Measurements from ENCODE around the gene KHDRBS1. TPM values are rescaled to one million over a fixed set of nuclear protein-coding genes. Genes with fewer than 3 reads are reported as not detected.

Gene KHDRBS1
- total RNA-seq, 1 donor from 2014 or later = 79.5 TPM

DNA sequence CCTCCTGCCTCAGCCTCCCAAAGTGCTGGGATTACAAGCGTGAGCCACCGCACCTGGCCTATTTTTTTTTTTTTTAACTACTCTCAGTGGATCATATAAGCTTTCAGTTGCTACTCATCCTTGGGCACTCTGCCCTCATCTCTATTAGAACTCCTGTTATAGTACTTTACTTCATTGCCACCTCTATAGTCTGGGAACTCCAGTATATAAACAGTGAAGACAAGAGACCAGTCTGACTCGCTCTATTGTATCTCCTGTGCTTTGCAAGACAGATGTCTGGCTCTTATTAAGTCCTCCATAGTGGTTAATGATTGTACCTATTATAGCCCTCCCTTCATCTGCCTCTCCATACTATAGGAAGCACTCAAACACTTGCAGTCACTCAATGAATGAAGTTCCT, 15.1 kb downstream of the KHDRBS1 start:
- no peak overlapping the region for H3K4me3 ChIP-seq
- no peaks in the 10 kb centered on the region for H3K27me3 ChIP-seq (ENCODE audit: low read depth)
- H3K36me3 ChIP-seq = peaks cover 45% of the 10 kb centered on the region
- no peak overlapping the region for H3K27ac ChIP-seq
- TF ChIP-seq, protein P1, sequence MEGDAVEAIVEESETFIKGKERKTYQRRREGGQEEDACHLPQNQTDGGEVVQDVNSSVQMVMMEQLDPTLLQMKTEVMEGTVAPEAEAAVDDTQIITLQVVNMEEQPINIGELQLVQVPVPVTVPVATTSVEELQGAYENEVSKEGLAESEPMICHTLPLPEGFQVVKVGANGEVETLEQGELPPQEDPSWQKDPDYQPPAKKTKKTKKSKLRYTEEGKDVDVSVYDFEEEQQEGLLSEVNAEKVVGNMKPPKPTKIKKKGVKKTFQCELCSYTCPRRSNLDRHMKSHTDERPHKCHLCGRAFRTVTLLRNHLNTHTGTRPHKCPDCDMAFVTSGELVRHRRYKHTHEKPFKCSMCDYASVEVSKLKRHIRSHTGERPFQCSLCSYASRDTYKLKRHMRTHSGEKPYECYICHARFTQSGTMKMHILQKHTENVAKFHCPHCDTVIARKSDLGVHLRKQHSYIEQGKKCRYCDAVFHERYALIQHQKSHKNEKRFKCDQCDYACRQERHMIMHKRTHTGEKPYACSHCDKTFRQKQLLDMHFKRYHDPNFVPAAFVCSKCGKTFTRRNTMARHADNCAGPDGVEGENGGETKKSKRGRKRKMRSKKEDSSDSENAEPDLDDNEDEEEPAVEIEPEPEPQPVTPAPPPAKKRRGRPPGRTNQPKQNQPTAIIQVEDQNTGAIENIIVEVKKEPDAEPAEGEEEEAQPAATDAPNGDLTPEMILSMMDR (IDR thresholded peaks at IDR 0.05) = no peak
- H3K4me1 ChIP-seq = peaks cover 7% of the 10 kb centered on the region
- ATAC-seq (no peak), DNase-seq (no peak)
- no peaks in the 10 kb centered on the region for H3K9me3 ChIP-seq
- intact Hi-C loops (cut with DNase I) = no loop called here

DNA sequence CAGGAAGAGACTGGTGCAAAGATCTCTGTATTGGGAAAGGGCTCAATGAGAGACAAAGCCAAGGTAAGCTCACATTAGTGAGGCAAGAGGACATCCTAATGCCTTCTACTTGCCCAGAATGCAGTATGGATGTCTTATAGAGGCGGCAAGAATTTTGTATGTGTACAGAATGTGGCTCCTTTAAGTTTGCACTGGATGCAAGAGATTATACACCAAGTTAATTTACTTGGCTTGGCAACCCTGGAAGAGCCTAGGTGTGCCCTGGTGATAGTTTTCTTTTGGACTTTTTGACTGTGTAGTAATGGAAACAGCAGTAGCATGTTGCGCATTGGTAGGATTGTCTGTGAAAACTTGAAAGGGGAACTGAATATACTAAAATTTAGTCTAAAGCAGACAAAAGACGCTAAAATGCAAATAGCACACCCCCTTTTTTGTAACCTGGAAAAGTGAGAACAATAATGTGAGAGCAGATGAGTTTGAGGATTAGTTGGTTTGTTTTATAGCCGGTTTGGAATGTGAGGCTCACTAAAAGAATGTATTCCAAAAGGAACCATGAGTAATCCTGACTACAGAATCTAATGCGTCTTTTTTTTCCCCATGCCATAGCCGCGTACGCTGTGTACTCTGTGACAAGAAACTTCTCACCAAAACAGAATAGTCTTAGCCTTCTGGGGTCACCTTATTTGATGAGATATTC, 18.1 kb downstream of the KHDRBS1 start:
- Histone ChIP-seq H3K36me3 (peaks cover 66% of the 10 kb centered on the region), H3K27me3 (ENCODE audit: low read depth) (no peaks in the 10 kb centered on the region), H3K4me1 (no peaks in the 10 kb centered on the region), H3K27ac (no peak overlapping the region), H3K9me3 (no peaks in the 10 kb centered on the region), H3K4me3 (no peak overlapping the region)
- TF ChIP-seq, protein P1 (IDR thresholded peaks at IDR 0.05) = no peak
- no peak for DNase-seq
- intact Hi-C loops (cut with DNase I) = no loop called here
- ATAC-seq = no peak

DNA sequence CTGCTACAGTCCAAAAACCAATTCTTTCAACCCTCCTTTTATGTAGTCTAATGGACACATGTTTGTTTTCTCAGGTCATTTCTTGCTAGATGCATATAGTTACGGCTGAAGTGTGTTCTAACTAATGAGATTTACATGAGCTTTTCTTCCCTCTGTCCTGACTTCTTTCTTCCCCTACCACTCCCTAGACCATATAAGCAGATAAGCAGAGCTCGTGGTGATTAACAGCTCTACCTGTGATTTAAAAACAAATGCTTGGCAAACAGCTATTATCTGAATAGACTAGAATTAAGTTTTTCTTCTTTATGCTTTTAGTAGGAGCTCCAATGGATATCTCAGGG, 18.6 kb downstream of the KHDRBS1 start:
- no peaks in the 10 kb centered on the region for H3K9me3 ChIP-seq
- no peak overlapping the region for H3K4me3 ChIP-seq
- H3K4me1 ChIP-seq = no peaks in the 10 kb centered on the region
- ATAC-seq = no peak
- TF ChIP-seq, protein P1 (IDR thresholded peaks at IDR 0.05) = no peak
- no peak overlapping the region for H3K27ac ChIP-seq
- no peaks in the 10 kb centered on the region for H3K27me3 ChIP-seq (ENCODE audit: low read depth)
- H3K36me3 ChIP-seq = peaks cover 66% of the 10 kb centered on the region
- DNase-seq = no peak
- intact Hi-C loops (cut with DNase I) = no loop called here

DNA sequence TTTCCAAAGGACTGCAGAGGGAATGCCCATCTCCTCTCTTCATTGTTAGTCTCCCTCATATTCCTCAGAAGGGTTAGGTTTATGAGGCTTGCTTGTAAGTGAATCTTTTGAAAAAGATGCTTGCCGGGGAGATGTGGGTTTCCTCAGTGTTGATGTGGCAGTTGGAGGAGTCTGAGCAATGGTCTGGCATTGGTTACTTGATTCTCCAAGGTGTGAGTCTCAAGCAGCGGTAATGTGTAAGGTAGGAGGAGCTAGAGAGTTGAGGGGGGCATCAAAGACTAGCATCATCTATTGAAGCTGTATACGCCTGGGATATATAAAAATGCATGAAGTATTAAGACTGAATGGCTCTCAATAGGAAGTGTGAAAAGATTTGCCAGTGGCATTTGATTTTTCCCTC, 21.5 kb downstream of the KHDRBS1 start:
- no peak overlapping the region for H3K4me3 ChIP-seq
- no peak overlapping the region for H3K27ac ChIP-seq
- intact Hi-C loops (cut with DNase I) = no loop called here
- H3K9me3 ChIP-seq = no peaks in the 10 kb centered on the region
- TF ChIP-seq, protein P1 (IDR thresholded peaks at IDR 0.05) = no peak
- DNase-seq = no peak
- peaks cover 56% of the 10 kb centered on the region for H3K36me3 ChIP-seq
- no peak for ATAC-seq
- no peaks in the 10 kb centered on the region for H3K4me1 ChIP-seq
- H3K27me3 ChIP-seq (ENCODE audit: low read depth) = no peaks in the 10 kb centered on the region

DNA sequence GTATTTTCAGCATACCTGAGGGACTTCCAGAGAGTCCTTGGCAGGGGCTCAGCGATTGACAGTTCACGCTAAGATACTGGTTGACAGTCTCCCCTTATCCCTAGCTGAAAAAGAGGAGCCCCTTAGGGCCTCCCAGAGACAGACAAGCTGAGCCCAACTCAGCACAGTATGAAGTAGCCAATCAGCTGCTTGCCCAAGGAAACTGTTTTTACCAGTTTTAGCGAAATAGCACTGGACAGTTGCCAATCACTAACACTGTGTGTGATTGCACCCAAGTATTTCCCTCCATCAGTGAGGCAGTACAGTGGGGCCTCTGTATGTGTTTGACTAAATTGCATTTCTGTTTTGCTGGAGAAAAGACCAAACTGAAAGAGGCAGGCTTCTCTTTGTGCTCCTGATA, 27.0 kb downstream of the KHDRBS1 start:
- Histone ChIP-seq H3K27me3 (ENCODE audit: low read depth) (no peaks in the 10 kb centered on the region), H3K4me1 (no peaks in the 10 kb centered on the region), H3K4me3 (no peak overlapping the region), H3K27ac (no peak overlapping the region), H3K36me3 (peaks cover 2% of the 10 kb centered on the region), H3K9me3 (no peaks in the 10 kb centered on the region)
- DNase-seq = no peak
- intact Hi-C loops (cut with DNase I) = no loop called here
- TF ChIP-seq, protein P1 (IDR thresholded peaks at IDR 0.05) = no peak
- ATAC-seq = no peak
